ENCODE data around the gene CSPG4.

The CSPG4 gene

GRCh38 chr15:75727031-75727531 is 14.4 kb upstream of the CSPG4 start:
- no peak for DNase-seq (ENCODE audit: low spot score)
- no peak for TF ChIP-seq CTCF (IDR thresholded peaks at IDR 0.05; ENCODE audit: extremely low read depth, missing control alignments)

GRCh38 chr15:75725719-75726607 is 13.3 kb upstream of the CSPG4 start:
- no peak for DNase-seq (ENCODE audit: low spot score)
- no peak for TF ChIP-seq CTCF (IDR thresholded peaks at IDR 0.05; ENCODE audit: extremely low read depth, missing control alignments)

- no peak for DNase-seq (ENCODE audit: low spot score)
- no peak for TF ChIP-seq CTCF (IDR thresholded peaks at IDR 0.05; ENCODE audit: extremely low read depth, missing control alignments)
Observed at GRCh38 chr15:75725006-75725718, 12.5 kb upstream of the CSPG4 start.

GRCh38 chr15:75723847-75724660 is 11.4 kb upstream of the CSPG4 start:
- peak; percentile 85 for DNase-seq (ENCODE audit: low spot score)
- TF ChIP-seq CTCF (IDR thresholded peaks at IDR 0.05; ENCODE audit: extremely low read depth, missing control alignments), result no peak

GRCh38 chr15:75723171-75723846 is 10.7 kb upstream of the CSPG4 start:
- no peak for DNase-seq (ENCODE audit: low spot score)
- TF ChIP-seq CTCF (IDR thresholded peaks at IDR 0.05; ENCODE audit: extremely low read depth, missing control alignments), result no peak

- DNase-seq (ENCODE audit: low spot score), result no peak
- no peak for TF ChIP-seq CTCF (IDR thresholded peaks at IDR 0.05; ENCODE audit: extremely low read depth, missing control alignments)
Observed at GRCh38 chr15:75721923-75722870, 9.5 kb upstream of the CSPG4 start.

All from GM20000 (cell line).